ENCODE results near the gene NTRK2.

DNA sequence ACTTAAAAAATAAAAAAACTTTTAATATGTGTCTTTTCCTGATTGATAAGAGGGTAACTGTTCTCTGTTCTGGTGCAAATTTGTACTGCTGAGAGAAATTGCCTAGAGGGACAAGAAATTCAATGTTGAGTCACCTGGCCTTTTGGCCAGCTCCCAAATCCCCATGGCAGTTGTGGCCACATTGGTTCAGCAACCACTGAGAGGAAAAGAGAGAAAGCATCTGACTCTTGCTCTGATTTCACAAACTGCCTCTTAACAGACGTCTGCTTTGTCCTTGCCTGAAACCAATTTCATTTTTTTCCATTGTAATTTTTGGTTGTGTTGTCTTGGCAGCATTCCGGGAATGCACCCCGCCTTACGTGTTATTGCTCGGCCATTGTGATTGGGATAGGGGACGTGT lies 42.4 kb downstream of the NTRK2 start:
- no peak for TF ChIP-seq POLR2AphosphoS5 (IDR thresholded peaks at IDR 0.05; ENCODE audit: low read depth, low read length)
- TF ChIP-seq, protein P1, sequence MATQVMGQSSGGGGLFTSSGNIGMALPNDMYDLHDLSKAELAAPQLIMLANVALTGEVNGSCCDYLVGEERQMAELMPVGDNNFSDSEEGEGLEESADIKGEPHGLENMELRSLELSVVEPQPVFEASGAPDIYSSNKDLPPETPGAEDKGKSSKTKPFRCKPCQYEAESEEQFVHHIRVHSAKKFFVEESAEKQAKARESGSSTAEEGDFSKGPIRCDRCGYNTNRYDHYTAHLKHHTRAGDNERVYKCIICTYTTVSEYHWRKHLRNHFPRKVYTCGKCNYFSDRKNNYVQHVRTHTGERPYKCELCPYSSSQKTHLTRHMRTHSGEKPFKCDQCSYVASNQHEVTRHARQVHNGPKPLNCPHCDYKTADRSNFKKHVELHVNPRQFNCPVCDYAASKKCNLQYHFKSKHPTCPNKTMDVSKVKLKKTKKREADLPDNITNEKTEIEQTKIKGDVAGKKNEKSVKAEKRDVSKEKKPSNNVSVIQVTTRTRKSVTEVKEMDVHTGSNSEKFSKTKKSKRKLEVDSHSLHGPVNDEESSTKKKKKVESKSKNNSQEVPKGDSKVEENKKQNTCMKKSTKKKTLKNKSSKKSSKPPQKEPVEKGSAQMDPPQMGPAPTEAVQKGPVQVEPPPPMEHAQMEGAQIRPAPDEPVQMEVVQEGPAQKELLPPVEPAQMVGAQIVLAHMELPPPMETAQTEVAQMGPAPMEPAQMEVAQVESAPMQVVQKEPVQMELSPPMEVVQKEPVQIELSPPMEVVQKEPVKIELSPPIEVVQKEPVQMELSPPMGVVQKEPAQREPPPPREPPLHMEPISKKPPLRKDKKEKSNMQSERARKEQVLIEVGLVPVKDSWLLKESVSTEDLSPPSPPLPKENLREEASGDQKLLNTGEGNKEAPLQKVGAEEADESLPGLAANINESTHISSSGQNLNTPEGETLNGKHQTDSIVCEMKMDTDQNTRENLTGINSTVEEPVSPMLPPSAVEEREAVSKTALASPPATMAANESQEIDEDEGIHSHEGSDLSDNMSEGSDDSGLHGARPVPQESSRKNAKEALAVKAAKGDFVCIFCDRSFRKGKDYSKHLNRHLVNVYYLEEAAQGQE (IDR thresholded peaks at IDR 0.05; ENCODE audit: insufficient read depth in 1 of 2, low read depth in 2 of 2, low read length in 2 of 2): no peak
- TF ChIP-seq FOXP2 (optimal IDR thresholded peaks at IDR 0.05; ENCODE audit: borderline replicate concordance, extremely low read depth, extremely low read length, insufficient read depth): no peak
- TF ChIP-seq SIN3A (IDR thresholded peaks at IDR 0.05; ENCODE audit: borderline replicate concordance, insufficient read depth, low read length): no peak
- TF ChIP-seq TAF1 (IDR thresholded peaks at IDR 0.05; ENCODE audit: borderline replicate concordance, insufficient read depth, low read length): no peak

Measured in PFSK-1 (cell line).